Naive thymus-derived CD4-positive, alpha-beta T cell (primary cell): ENCODE data around the gene EFHD1. TPM values are rescaled to one million over a fixed set of nuclear protein-coding genes. Genes with fewer than 3 reads are reported as not detected.

Experiments
- ATAC-seq: fragments of 150-1000 bp; cut with Tn5 transposase; 2 replicates; pipeline ENCODE4 v1.10.0; 2021; ENCODE audit warnings: mild to moderate bottlenecking, moderate library complexity
- CTCF ChIA-PET: fragments of 350-600 bp; sonication (Branson Sonifier 250); formaldehyde crosslinking; loops from one replicate; lab custom pipeline; 2021; ENCODE audit warnings: antibody characterized with exemption; lab: Charles Lee
- POLR2A ChIA-PET: fragments of 350-600 bp; sonication (Branson Sonifier 250); formaldehyde crosslinking; loops from one replicate; lab custom pipeline; 2021; ENCODE audit warnings: antibody characterized with exemption, inconsistent platforms; lab: Charles Lee
- DNase-seq, 9 donors: peaks; one replicate each; pipeline versions ENCODE4 v3.0.0 to v3.0.0-alpha.2; 2020 to 2022; ENCODE audit warnings: mixed read lengths in 1 of 9
- H3K27ac ChIP-seq: one replicate; pipeline ENCODE4 v1.7.0; 2013; ENCODE audit warnings: mild to moderate bottlenecking, low read depth, low read length, moderate library complexity
- H3K27me3 ChIP-seq, 2 donors: one replicate each; pipeline ENCODE4 v1.7.0; 2013; ENCODE audit warnings: low read length in 2 of 2, mild to moderate bottlenecking in 2 of 2, moderate library complexity in 2 of 2; ENCODE audit not compliant: control insufficient read depth in 2 of 2, insufficient read depth in 2 of 2
- H3K36me3 ChIP-seq, 3 experiments: 1 replicate in 2 of 3; 2 replicates in 1 of 3; pipeline ENCODE4 v1.7.0; 2013; ENCODE audit warnings: low read length in 3 of 3, mild to moderate bottlenecking in 3 of 3, moderate library complexity in 1 of 3; ENCODE audit not compliant: insufficient read depth in 3 of 3, control insufficient read depth in 2 of 3
- H3K4me1 ChIP-seq, 2 donors: one replicate each; pipeline ENCODE4 v1.7.0; 2013; ENCODE audit warnings: low read length in 2 of 2, mild to moderate bottlenecking in 2 of 2, moderate library complexity in 1 of 2; ENCODE audit not compliant: control insufficient read depth in 2 of 2, insufficient read depth in 2 of 2
- H3K4me3 ChIP-seq: 2 replicates; pipeline ENCODE4 v1.7.0; 2013; ENCODE audit warnings: mild to moderate bottlenecking, low read length
- H3K9me3 ChIP-seq, 3 experiments: 1 replicate in 2 of 3; 2 replicates in 1 of 3; pipeline ENCODE4 v1.7.0; 2013; ENCODE audit warnings: low read length in 3 of 3; ENCODE audit not compliant: control insufficient read depth in 2 of 3
- H3K27ac Mint-ChIP-seq, 9 donors: one replicate each; pipeline ENCODE4 v1.8.0; 2020 to 2022; ENCODE audit warnings: mixed read lengths in 9 of 9, mild to moderate bottlenecking in 8 of 9, moderate library complexity in 5 of 9, inconsistent platforms in 2 of 9
- H3K27me3 Mint-ChIP-seq, 5 donors: one replicate each; pipeline ENCODE4 v1.8.0; 2021 to 2022; ENCODE audit warnings: mixed read lengths in 5 of 5, mild to moderate bottlenecking in 1 of 5
- H3K36me3 Mint-ChIP-seq, 5 donors: one replicate each; pipeline ENCODE4 v1.8.0; 2020 to 2022; ENCODE audit warnings: mixed read lengths in 5 of 5, mild to moderate bottlenecking in 3 of 5, inconsistent platforms in 1 of 5
- H3K4me1 Mint-ChIP-seq, 7 donors: one replicate each; pipeline ENCODE4 v1.8.0; 2020 to 2022; ENCODE audit warnings: mixed read lengths in 7 of 7, mild to moderate bottlenecking in 3 of 7, inconsistent platforms in 1 of 7
- H3K4me3 Mint-ChIP-seq, 10 donors: one replicate each; pipeline ENCODE4 v1.8.0; 2020 to 2022; ENCODE audit warnings: mild to moderate bottlenecking in 10 of 10, mixed read lengths in 10 of 10, moderate library complexity in 6 of 10, inconsistent platforms in 2 of 10
- H3K9me3 Mint-ChIP-seq, 11 donors: one replicate each; pipeline ENCODE4 v1.8.0; 2020 to 2022; ENCODE audit warnings: mixed read lengths in 11 of 11, mild to moderate bottlenecking in 4 of 11, inconsistent platforms in 1 of 11, moderate library complexity in 1 of 11
- intact Hi-C, 2 donors: fragments of 100-400 bp; cut with micrococcal nuclease; formaldehyde crosslinking; loops; one replicate each; pipeline ENCODE4 v1.15.1; 2023
- polyA plus RNA-seq, 2 donors: library from polyadenylated mRNA; unstranded; fragments of 300-500 nt; fragmentation: Illumina TruSeq; gene quantifications; one replicate each; pipeline ENCODE4 v1.2.3, GENCODE V29; 2021
- total RNA-seq, 6 experiments: library from RNA in 5 of 6; stranded (reverse) in 5 of 6; gene quantifications; 1 replicate in 5 of 6; 2 replicates in 1 of 6; pipeline ENCODE4 v1.2.3 and lab custom pipeline; 2021 to 2026

The EFHD1 gene
- total and polyA plus RNA-seq, 7 experiments from 2014 or later: 0.70 to 4.4 (median 2.2) TPM

DNA sequence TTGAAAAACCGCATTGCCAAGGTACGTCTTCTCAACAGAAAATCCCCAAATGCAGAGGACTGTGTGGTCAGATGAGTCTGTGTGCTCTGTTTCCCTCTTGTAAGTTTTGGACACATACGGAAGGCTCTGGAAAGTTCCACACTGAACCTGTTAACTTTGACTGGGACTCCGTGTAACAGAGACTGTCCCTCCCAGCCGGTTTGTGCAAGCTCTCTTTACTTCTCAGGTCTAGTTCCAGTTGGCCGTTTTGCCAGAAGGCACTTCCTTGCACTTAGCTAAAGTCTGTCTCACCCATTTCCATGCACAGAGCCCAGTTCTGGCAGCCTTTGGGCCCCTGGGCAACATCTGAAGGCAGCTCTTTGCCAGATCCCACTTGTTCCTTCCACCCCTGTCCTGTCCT lies 22.0 kb downstream of the EFHD1 start:
- CTCF ChIA-PET: no interaction called here
- no peaks in the 10 kb centered on the region for H3K36me3 Mint-ChIP-seq
- POLR2A ChIA-PET: no interaction called here
- H3K27ac Mint-ChIP-seq: no peak overlapping the region
- no peak overlapping the region for H3K4me3 Mint-ChIP-seq
- no peak overlapping the region for H3K27ac ChIP-seq
- peaks cover 0 to 4% (median 0%) of the 10 kb centered on the region in 5 donors for H3K27me3 Mint-ChIP-seq
- no peaks in the 10 kb centered on the region for H3K9me3 ChIP-seq
- intact Hi-C loops: no loop called here
- no peak for ATAC-seq
- H3K9me3 Mint-ChIP-seq: no peaks in the 10 kb centered on the region
- no peaks in the 10 kb centered on the region for H3K4me1 ChIP-seq
- no peaks in the 10 kb centered on the region for H3K36me3 ChIP-seq
- H3K4me1 Mint-ChIP-seq: peaks cover 0 to 7% (median 0%) of the 10 kb centered on the region in 7 donors
- no peaks in the 10 kb centered on the region for H3K27me3 ChIP-seq
- DNase-seq: no peak
- H3K4me3 ChIP-seq: no peak overlapping the region

DNA sequence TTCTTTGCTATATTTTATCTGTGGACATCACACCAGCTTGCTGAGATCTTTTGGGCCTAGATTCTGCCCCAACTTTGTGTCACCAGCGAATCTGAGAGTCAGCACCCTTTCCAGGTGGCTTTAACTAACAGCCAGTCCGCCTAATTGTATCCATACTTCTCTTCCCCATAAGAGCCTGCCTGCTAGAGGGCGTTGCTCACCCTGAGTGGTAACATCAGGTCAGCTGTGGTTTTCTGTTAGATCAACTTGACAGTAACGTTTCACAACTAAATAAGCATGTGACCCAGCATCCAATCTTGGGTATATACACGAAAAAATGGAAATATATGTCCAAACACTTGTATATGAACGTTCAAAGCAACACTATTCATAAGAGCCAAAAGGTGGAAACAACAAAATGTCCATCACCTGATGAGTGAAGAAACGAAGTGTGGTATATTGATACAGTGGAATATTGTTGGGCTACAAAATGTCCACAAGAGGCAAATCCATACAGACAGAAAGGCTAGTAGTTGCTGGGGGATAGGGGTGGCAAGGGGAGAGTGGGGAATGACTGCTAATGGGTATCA lies 24.9 kb downstream of the EFHD1 start:
- ATAC-seq (no peak), DNase-seq (no peak)
- Mint-ChIP-seq H3K4me3 (no peak overlapping the region), H3K4me1 (peaks cover 0 to 7% (median 0%) of the 10 kb centered on the region in 7 donors), H3K27me3 (peaks cover 0 to 4% (median 0%) of the 10 kb centered on the region in 5 donors), H3K36me3 (peaks cover 0 to 4% (median 0%) of the 10 kb centered on the region in 5 donors), H3K9me3 (peaks cover 0 to 4% (median 0%) of the 10 kb centered on the region in 11 donors), H3K27ac (no peak overlapping the region)
- intact Hi-C loops: no loop called here
- H3K36me3 ChIP-seq: no peaks in the 10 kb centered on the region
- no peak overlapping the region for H3K4me3 ChIP-seq
- CTCF ChIA-PET: no interaction called here
- no peaks in the 10 kb centered on the region for H3K27me3 ChIP-seq
- H3K27ac ChIP-seq: no peak overlapping the region
- no peaks in the 10 kb centered on the region for H3K9me3 ChIP-seq
- POLR2A ChIA-PET: no interaction called here
- H3K4me1 ChIP-seq: no peaks in the 10 kb centered on the region

DNA sequence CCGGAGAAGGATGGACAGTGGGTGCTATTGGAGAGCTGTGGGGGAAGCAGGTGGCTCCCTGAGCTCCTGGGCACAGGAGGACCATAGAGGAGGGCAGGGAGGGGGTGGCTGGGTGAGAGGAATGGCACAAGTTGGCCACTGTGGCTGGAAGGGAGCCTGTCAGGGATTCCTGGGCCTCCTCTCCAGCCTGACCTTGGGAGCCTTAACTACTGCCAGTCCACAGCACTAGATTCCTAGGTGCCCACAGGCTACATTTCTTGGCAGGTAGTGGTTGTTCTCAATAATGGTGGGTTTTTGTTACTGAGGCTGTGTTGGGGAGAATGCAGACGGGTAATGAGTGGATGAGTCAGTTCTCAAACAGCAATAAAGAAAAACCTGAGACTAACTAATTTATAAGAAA lies 26.0 kb downstream of the EFHD1 start:
- H3K27ac ChIP-seq: no peak overlapping the region
- ATAC-seq: no peak

DNA sequence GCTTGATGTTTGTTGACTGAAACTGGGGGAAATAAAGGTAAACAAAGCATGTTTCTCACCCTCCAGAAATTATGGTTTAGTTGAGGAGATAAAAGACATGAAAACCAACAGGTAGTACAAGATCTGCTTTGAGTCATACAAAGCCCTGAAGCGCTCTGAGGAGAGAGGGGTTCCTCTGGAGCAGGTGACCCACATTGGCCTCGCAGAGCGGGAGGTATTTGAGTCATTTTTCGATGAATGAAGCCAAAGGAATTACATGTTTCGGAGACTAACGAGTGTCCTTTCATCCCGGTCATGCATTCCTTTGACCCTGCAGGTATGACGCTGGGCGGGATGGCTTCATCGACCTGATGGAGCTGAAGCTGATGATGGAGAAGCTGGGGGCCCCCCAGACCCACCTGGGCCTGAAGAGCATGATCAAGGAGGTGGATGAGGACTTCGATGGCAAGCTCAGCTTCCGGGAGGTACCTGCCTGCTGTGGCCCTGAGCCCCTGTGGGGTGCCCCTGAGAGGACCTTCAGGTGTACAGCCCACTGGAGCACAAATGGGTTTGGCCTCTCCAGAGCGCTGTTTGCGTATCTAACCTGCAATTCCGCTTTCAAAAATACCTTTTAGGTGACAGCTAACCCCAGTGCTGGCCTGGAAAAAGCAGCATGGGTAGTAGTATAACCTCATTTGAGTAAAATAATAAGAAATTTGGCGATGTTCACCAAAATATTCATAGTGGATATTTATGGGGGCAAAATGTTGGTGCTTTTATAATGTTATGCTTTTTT lies 29.3 kb downstream of the EFHD1 start:
- no peak overlapping the region for H3K27ac ChIP-seq
- intact Hi-C loops: no loop called here

More for the DNA sequence above, 26.0 kb downstream of the EFHD1 start:
- ChIA-PET CTCF (no interaction called here), POLR2A (no interaction called here)
- Mint-ChIP-seq H3K4me3 (no peak overlapping the region), H3K9me3 (peaks cover 0 to 4% (median 0%) of the 10 kb centered on the region in 11 donors), H3K36me3 (peaks cover 0 to 4% (median 0%) of the 10 kb centered on the region in 5 donors), H3K27me3 (peaks cover 0 to 4% (median 0%) of the 10 kb centered on the region in 5 donors), H3K4me1 (peaks cover 0 to 7% (median 0%) of the 10 kb centered on the region in 7 donors), H3K27ac (no peak overlapping the region)
- no peak for DNase-seq
- no peaks in the 10 kb centered on the region for H3K27me3 ChIP-seq
- no peaks in the 10 kb centered on the region for H3K9me3 ChIP-seq
- H3K4me1 ChIP-seq: no peaks in the 10 kb centered on the region
- no peak overlapping the region for H3K4me3 ChIP-seq
- intact Hi-C loops: no loop called here
- H3K36me3 ChIP-seq: no peaks in the 10 kb centered on the region

DNA sequence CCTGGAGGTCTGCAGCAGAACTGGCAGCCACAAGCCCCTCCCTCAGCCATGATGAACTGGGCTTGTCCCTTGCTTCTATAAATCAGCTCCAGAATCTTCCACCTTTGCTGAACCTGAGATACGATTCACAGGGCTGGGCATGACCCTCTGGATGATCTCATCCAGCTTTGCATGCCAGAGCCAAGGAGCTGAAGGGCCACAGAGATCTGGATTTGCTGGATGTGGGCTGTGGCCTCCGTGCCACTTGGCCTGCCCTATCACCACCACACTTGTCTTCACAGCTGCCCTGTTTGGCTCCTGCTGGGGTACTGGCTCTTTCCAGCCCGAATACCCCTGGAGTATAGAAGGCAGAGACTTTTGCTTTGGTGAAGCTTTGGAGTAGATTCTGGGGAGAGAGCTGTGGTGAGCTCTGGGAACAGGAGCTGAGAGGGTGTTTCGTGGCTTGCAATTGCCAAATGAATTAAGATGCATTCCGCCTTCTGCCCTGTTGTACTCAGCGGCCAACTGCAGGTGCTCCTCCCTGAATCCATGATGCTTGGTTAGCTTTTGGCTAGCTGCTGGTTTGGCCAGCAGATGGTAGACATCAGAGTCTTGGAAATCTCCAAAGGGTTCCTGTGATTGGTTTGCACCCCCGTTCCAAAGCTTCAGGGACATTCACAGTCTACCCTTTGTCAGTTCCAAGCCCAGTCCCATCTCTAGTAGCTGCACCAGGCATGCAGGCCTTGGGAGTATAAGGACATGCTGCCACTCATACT lies 32.8 kb downstream of the EFHD1 start:
- no peaks in the 10 kb centered on the region for H3K4me1 ChIP-seq
- H3K27ac ChIP-seq: no peak overlapping the region
- H3K27me3 ChIP-seq: no peaks in the 10 kb centered on the region
- Mint-ChIP-seq H3K9me3 (peaks cover 0 to 1% (median 0%) of the 10 kb centered on the region in 11 donors), H3K36me3 (peaks cover 0 to under 1% (median 0%) of the 10 kb centered on the region in 5 donors), H3K4me1 (no peaks in the 10 kb centered on the region), H3K27ac (no peak overlapping the region), H3K4me3 (no peak overlapping the region), H3K27me3 (peaks cover 0 to 9% (median 4%) of the 10 kb centered on the region in 5 donors)
- CTCF ChIA-PET: interaction anchor here (0.6 kb wide), 1 partner anchor 53 kb away, joined by 3 read pairs; no protein-coding TSS in a partner anchor
- H3K36me3 ChIP-seq: no peaks in the 10 kb centered on the region
- H3K9me3 ChIP-seq: no peaks in the 10 kb centered on the region
- no peak overlapping the region for H3K4me3 ChIP-seq
- intact Hi-C loops: no loop called here
- POLR2A ChIA-PET: no interaction called here
- ATAC-seq (no peak), DNase-seq (no peak)

More for the DNA sequence above, 29.3 kb downstream of the EFHD1 start:
- DNase-seq (no peak), ATAC-seq (no peak)
- H3K4me1 ChIP-seq: no peaks in the 10 kb centered on the region
- H3K9me3 Mint-ChIP-seq: peaks cover 0 to 4% (median 0%) of the 10 kb centered on the region in 11 donors
- H3K27me3 Mint-ChIP-seq: no peaks in the 10 kb centered on the region
- no peaks in the 10 kb centered on the region for H3K36me3 ChIP-seq
- H3K4me1 Mint-ChIP-seq: peaks cover 0 to 5% (median 0%) of the 10 kb centered on the region in 7 donors
- no peaks in the 10 kb centered on the region for H3K27me3 ChIP-seq
- H3K36me3 Mint-ChIP-seq: peaks cover 0 to 4% (median 0%) of the 10 kb centered on the region in 5 donors
- POLR2A ChIA-PET: no interaction called here
- CTCF ChIA-PET: no interaction called here
- no peak overlapping the region for H3K4me3 Mint-ChIP-seq
- H3K9me3 ChIP-seq: no peaks in the 10 kb centered on the region
- no peak overlapping the region for H3K4me3 ChIP-seq
- H3K27ac Mint-ChIP-seq: no peak overlapping the region

DNA sequence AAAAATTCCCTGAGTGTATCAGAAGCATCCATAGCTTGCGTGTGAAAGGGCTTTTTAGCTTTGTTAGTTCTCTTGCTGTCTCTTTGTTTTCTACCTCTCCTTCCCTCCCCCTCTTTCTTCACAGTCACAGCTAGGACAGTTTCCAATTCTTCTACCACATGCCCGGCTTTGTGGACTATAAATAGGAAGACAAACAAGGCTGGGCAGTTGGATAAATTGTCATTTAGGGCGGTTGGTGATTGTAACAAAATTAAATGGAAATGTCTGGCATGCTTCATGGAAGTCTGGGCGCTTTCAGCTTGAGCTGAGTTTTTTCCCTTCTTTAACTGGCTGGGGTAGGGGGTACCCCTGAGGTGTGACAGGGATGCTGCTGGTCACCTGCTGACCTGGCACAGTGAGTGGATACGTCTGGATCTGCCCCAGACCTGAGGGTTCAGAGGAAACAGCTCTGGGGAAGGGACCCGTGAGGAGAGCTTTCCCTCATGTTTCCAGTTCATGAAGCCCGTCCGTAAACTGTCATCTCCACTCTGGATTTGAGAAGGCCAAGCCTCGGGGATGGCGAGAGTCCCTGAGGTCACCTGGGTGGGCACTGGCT lies 34.7 kb downstream of the EFHD1 start:
- H3K4me1 Mint-ChIP-seq: no peaks in the 10 kb centered on the region
- no peaks in the 10 kb centered on the region for H3K9me3 Mint-ChIP-seq
- H3K27ac Mint-ChIP-seq: no peak overlapping the region
- Histone ChIP-seq H3K27me3 (no peaks in the 10 kb centered on the region), H3K4me1 (no peaks in the 10 kb centered on the region), H3K27ac (no peak overlapping the region), H3K4me3 (no peak overlapping the region), H3K9me3 (no peaks in the 10 kb centered on the region), H3K36me3 (no peaks in the 10 kb centered on the region)
- intact Hi-C loops: loop anchor here in 1 of 2 donors (2.0 kb wide), 1 partner anchor 61 kb away; no protein-coding TSS in a partner anchor
- no peaks in the 10 kb centered on the region for H3K36me3 Mint-ChIP-seq
- H3K27me3 Mint-ChIP-seq: peaks cover 0 to 9% (median 4%) of the 10 kb centered on the region in 5 donors
- no peak for DNase-seq
- no peak overlapping the region for H3K4me3 Mint-ChIP-seq
- ChIA-PET CTCF (no interaction called here), POLR2A (no interaction called here)
- no peak for ATAC-seq
